Measurements from ENCODE around the gene SLC49A3.

SLC49A3 gene

DNA sequence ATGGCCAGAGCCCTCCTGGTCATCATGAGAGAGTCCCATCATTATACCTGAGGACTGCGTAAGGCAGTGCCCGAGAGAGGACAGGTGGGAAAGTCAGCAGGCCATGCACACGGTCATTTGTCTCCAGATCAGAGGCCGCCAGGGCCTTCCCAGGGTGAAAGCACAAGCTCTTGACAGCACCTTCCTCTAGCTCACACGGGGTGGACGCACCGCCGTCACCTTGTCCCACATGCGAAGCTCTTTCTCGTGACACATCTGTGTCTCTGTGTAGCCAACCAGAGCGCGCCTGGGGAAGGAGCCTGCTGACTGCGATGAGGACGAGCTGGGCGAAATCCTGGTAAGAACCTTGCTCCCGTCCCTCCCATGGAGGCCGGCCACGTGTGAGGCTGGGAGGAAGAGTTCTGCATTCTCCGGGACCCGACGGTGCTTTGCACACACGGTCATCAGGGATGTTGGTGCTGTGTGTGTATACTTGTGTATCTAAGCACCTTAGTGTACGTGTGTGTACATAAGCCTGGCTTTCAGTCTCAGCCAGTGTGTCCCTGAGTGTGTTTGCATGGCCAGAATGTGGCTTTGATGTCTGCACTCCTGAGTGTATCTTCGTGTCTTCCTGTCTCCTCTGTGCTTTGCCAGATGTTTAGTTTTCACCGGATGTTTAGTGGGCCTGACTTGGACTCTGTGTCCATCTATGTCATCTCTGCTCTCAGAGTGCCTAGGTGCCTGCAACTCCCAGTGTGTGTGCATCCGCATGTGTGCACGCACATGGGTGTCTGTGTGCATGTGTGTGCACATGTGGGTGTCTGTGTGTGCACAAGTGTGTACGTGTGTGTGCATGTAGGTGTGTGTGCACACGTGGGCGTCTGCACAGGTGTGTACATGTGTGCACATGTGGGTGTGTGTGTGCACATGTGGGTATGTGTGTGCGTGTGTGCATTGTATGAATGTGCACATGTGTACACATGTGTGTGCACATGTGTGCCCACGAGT is 30.0 kb downstream of the SLC49A3 start:
- DNase-seq (ENCODE audit: low read depth in 2 of 2): no peak
- TF ChIP-seq, protein P1, sequence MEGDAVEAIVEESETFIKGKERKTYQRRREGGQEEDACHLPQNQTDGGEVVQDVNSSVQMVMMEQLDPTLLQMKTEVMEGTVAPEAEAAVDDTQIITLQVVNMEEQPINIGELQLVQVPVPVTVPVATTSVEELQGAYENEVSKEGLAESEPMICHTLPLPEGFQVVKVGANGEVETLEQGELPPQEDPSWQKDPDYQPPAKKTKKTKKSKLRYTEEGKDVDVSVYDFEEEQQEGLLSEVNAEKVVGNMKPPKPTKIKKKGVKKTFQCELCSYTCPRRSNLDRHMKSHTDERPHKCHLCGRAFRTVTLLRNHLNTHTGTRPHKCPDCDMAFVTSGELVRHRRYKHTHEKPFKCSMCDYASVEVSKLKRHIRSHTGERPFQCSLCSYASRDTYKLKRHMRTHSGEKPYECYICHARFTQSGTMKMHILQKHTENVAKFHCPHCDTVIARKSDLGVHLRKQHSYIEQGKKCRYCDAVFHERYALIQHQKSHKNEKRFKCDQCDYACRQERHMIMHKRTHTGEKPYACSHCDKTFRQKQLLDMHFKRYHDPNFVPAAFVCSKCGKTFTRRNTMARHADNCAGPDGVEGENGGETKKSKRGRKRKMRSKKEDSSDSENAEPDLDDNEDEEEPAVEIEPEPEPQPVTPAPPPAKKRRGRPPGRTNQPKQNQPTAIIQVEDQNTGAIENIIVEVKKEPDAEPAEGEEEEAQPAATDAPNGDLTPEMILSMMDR (IDR thresholded peaks at IDR 0.05; ENCODE audit: low read depth, low read length): no peak
- H3K4me3 ChIP-seq (replicated peaks in 1 of 2; ENCODE audit: low read depth in 2 of 2, low read length in 2 of 2): no peak overlapping the region

DNA sequence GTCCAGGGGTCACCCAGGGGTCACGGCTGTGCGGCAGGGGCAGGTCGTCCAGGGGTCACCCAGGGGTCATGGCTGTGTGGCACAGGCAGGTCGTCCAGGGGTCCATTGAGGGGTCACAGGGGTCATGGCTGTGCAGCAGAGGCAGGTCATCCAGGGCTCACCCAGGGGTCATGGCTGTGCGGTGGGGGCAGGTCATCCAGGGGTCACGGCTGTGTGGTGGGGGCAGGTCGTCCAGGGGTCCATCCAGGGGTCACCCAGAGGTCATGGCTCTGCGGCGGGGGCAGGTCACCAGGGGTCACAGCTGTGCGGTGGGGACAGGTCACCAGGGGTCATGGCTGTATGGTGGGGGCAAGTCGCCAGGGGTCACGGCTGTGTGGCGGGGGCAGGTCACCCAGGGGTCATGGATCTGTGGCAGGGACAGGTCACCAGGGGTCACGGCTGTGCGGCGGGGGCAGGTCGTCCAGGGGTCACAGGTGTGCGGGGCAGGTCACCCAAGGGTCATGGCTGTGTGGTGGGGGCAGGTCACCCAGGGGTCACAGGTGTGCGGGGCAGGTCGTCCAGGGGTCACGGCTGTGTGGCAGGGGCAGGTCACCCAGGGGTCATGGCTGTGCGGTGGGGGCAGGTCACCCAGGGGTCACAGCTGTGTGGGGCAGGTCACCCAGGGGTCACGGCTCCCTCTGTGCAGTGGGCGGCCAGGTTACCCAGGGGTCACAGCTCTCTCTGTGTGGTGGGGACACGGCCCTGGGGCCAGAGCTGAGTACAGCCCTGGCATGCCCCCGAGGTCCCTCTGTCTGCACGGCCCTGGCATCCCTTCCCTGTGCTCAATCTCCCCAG is 30.9 kb downstream of the SLC49A3 start:
- TF ChIP-seq, protein P1 (IDR thresholded peaks at IDR 0.05; ENCODE audit: low read depth, low read length): no peak
- DNase-seq (ENCODE audit: low read depth in 2 of 2): no peak
- H3K4me3 ChIP-seq (replicated peaks in 1 of 2; ENCODE audit: low read depth in 2 of 2, low read length in 2 of 2): no peak overlapping the region

DNA sequence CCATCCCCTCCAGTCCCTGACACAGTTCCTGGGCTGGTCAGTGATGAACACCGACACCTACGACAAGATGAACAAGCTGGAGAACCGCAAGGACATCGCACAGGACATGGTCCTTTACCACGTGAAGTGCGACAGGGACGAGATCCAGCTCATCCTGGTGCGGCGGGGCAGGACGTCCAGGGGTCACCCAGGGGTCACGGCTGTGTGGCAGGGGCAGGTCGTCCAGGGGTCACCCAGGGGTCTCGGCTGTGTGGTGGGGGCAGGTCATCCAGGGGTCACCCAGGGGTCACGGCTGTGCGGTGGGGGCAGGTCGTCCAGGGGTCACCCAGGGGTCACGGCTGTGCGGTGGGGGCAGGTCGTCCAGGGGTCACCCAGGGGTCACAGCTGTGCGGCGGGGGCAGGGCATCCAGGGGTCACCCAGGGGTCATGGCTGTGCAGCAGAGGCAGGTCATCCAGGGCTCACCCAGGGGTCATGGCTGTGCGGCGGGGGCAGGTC is 31.6 kb downstream of the SLC49A3 start:
- no peak for DNase-seq (ENCODE audit: low read depth in 2 of 2)
- no peak overlapping the region for H3K4me3 ChIP-seq (replicated peaks in 1 of 2; ENCODE audit: low read depth in 2 of 2, low read length in 2 of 2)
- TF ChIP-seq, protein P1 (IDR thresholded peaks at IDR 0.05; ENCODE audit: low read depth, low read length): no peak

DNA sequence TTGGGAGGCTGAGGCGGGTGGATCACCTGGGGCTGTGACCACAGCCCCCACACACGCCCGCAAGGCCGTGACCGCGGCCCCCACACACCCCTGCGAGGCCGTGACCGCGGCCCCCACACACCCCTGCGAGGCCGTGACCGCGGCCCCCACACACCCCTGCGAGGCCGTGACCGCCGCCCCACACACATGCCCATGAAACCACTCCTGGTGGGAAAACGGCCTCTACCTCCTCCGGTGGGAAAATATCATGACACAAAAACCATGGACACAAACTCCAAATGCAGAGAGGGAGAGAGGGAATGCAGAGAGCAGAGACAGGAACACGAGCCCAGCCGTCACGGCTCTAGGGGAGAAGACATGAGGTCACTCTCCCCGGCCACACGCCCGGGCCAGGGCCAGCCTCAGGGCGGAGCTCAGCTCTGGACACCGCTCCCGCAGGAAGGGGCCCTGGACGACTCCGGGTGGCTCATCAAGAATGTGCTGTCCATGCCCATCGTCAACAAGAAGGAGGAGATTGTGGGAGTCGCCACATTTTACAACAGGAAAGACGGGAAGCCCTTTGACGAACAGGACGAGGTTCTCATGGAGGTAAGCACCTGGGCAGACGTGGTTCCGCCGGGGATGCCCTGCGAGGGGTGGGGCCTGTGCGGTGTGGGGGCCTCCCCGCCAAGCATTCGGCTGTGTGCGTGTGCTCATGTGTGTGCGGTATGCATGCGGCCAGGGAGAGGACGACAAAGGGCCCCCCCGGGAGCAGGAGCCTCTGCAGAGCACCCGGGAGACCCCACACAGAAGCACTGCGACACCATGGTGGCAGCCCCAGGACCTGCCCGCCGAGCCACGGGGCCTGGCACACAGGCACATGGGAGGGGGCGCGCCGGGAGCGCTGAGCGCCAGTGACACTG is 32.3 kb downstream of the SLC49A3 start:
- TF ChIP-seq, protein P1 (IDR thresholded peaks at IDR 0.05; ENCODE audit: low read depth, low read length): no peak
- H3K4me3 ChIP-seq (replicated peaks in 1 of 2; ENCODE audit: low read depth in 2 of 2, low read length in 2 of 2): no peak overlapping the region
- peak in 1 of 2 donors; percentile 8 for DNase-seq (ENCODE audit: low read depth in 2 of 2)

DNA sequence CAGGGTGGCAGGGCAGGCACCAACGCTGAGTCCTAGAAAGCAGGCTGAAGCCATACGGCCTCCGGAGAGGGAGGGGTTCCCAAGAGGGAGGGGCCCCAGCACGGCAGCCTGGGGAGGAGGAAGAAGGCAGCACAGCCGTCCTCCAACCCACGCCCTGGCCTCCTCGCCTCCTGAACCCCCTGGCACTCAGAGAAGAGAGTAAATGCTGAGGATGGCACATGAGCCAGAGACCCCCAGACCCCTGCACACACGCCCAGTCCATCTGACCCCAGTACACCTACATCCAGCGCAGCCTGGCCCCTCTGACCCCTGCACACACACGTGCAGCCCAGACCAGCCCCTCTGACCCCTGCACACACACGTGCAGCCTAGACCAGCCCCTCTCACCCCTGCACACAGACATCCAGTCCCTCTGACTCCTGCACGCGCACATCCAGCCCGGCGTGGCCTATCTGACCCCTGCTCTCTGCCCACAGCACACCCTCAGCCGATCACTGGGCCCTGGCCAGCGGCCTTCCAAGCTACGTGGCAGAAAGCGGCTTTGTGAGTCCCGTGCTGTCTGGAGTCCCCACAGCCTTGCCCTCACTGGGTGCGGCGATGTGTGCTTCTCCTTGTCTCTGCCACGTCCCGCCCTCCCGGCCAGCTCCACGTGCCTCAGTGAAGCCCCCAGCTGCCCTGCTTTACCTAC is 33.3 kb downstream of the SLC49A3 start:
- no peak for DNase-seq (ENCODE audit: low read depth in 2 of 2)
- TF ChIP-seq, protein P1 (IDR thresholded peaks at IDR 0.05; ENCODE audit: low read depth, low read length): no peak

More for the DNA sequence above, 33.3 kb downstream of the SLC49A3 start:
- H3K4me3 ChIP-seq (replicated peaks in 1 of 2; ENCODE audit: low read depth in 2 of 2, low read length in 2 of 2): no peak overlapping the region

Data from cardiac fibroblast (primary cell).